H9 (cell line): Measurements from ENCODE around the gene PLCXD1. TPM values are rescaled to one million over a fixed set of nuclear protein-coding genes. Genes with fewer than 3 reads are reported as not detected.

Experiments used
- DNase-seq: peaks from one replicate; pipeline ENCODE4 v3.0.0-alpha.2; 2017
- H2AFZ ChIP-seq: one replicate; pipeline ENCODE4 v1.6.1; 2013; ENCODE audit warnings: mild to moderate bottlenecking, low read length, control low read depth, moderate library complexity
- H2AK5ac ChIP-seq: 2 replicates; pipeline ENCODE4 v1.6.1; 2013; ENCODE audit warnings: low read length, control low read depth, mixed read lengths; ENCODE audit not compliant: insufficient read length
- H2BK120ac ChIP-seq: one replicate; pipeline ENCODE4 v1.6.1; 2013; ENCODE audit warnings: low read depth, mild to moderate bottlenecking, low read length, control low read depth, inconsistent platforms; ENCODE audit not compliant: poor library complexity, severe bottlenecking
- H2BK12ac ChIP-seq: 2 replicates; pipeline ENCODE4 v1.6.1; 2013; ENCODE audit warnings: low read length, control low read depth, mixed read lengths, low read depth; ENCODE audit not compliant: insufficient read length
- H2BK15ac ChIP-seq: 2 replicates; pipeline ENCODE4 v1.6.1; 2013; ENCODE audit warnings: low read depth, low read length, control low read depth
- H2BK20ac ChIP-seq: one replicate; pipeline ENCODE4 v1.6.1; 2013; ENCODE audit warnings: low read depth, mild to moderate bottlenecking, low read length, control low read depth, inconsistent platforms; ENCODE audit not compliant: poor library complexity, severe bottlenecking
- H2BK5ac ChIP-seq: 2 replicates; pipeline ENCODE4 v1.6.1; 2013; ENCODE audit warnings: low read length, control low read depth, mixed read lengths; ENCODE audit not compliant: insufficient read length
- H3K14ac ChIP-seq: 2 replicates; pipeline ENCODE4 v1.6.1; 2013; ENCODE audit warnings: low read length, control low read depth; ENCODE audit not compliant: insufficient read depth
- H3K18ac ChIP-seq: 2 replicates; pipeline ENCODE4 v1.6.1; 2013; ENCODE audit warnings: low read depth, mild to moderate bottlenecking, mixed read lengths, low read length, control low read depth; ENCODE audit not compliant: insufficient read length
- H3K23ac ChIP-seq: 2 replicates; pipeline ENCODE4 v1.6.1; 2013; ENCODE audit warnings: low read length, control low read depth, mixed read lengths, low read depth; ENCODE audit not compliant: insufficient read length
- H3K23me2 ChIP-seq: 2 replicates; pipeline ENCODE4 v1.6.1; 2013; ENCODE audit warnings: low read depth, mild to moderate bottlenecking, mixed read lengths, low read length, control low read depth; ENCODE audit not compliant: insufficient read length, poor library complexity, severe bottlenecking
- H3K27ac ChIP-seq: 2 replicates; pipeline ENCODE4 v1.5.1; 2013; ENCODE audit warnings: low read length, control low read depth, mixed read lengths, low read depth; ENCODE audit not compliant: insufficient read length
- H3K27me3 ChIP-seq: 2 replicates; pipeline ENCODE4 v1.6.1; 2013; ENCODE audit warnings: low read length, control low read depth, inconsistent platforms; ENCODE audit not compliant: insufficient read depth
- H3K4ac ChIP-seq: 2 replicates; pipeline ENCODE4 v1.6.1; 2013; ENCODE audit warnings: low read depth, mild to moderate bottlenecking, control low read depth, inconsistent platforms, low read length, moderate library complexity
- H3K4me1 ChIP-seq: 2 replicates; pipeline ENCODE4 v1.6.1; 2013; ENCODE audit warnings: low read length, control low read depth, inconsistent platforms; ENCODE audit not compliant: insufficient read depth
- H3K4me2 ChIP-seq: 2 replicates; pipeline ENCODE4 v1.6.1; 2013; ENCODE audit warnings: low read length, control low read depth, mixed read lengths; ENCODE audit not compliant: insufficient read length, insufficient read depth
- H3K56ac ChIP-seq: 2 replicates; pipeline ENCODE4 v1.6.1; 2013; ENCODE audit warnings: low read depth, mild to moderate bottlenecking, mixed read lengths, low read length, control low read depth; ENCODE audit not compliant: insufficient read length
- H3K79me1 ChIP-seq: 2 replicates; pipeline ENCODE4 v1.6.1; 2013; ENCODE audit warnings: low read depth, mild to moderate bottlenecking, moderate library complexity, low read length, control low read depth, inconsistent platforms; ENCODE audit not compliant: insufficient read depth, poor library complexity, severe bottlenecking
- H3K79me2 ChIP-seq: 2 replicates; pipeline ENCODE4 v1.6.1; 2013; ENCODE audit warnings: low read length, control low read depth, inconsistent platforms; ENCODE audit not compliant: insufficient read depth
- H3K9ac ChIP-seq: 2 replicates; pipeline ENCODE4 v1.6.1; 2013; ENCODE audit warnings: low read length, control low read depth, mixed read lengths; ENCODE audit not compliant: insufficient read length; ENCODE audit errors: extremely low read depth
- H3K9me3 ChIP-seq: one replicate; pipeline ENCODE4 v1.6.1; 2013; ENCODE audit warnings: low read depth, low read length, inconsistent platforms; ENCODE audit not compliant: control insufficient read depth
- H3T11ph ChIP-seq: one replicate; pipeline ENCODE4 v1.6.1; 2013; ENCODE audit warnings: mild to moderate bottlenecking, low read length, control low read depth, inconsistent platforms
- H4K20me1 ChIP-seq: one replicate; pipeline ENCODE4 v1.6.1; 2013; ENCODE audit not compliant: control insufficient read depth, insufficient read length, insufficient read depth
- H4K5ac ChIP-seq: 2 replicates; pipeline ENCODE4 v1.6.1; 2013; ENCODE audit warnings: low read depth, mild to moderate bottlenecking, mixed read lengths, low read length, control low read depth; ENCODE audit not compliant: insufficient read length
- H4K8ac ChIP-seq: replicated peaks from 2 replicates; pipeline ENCODE4 v1.6.1; 2013; ENCODE audit warnings: low read length, control low read depth, mixed read lengths, low read depth; ENCODE audit not compliant: insufficient read length
- H4K91ac ChIP-seq: 2 replicates; pipeline ENCODE4 v1.6.1; 2013; ENCODE audit warnings: low read depth, mild to moderate bottlenecking, moderate library complexity, mixed read lengths, low read length, control low read depth; ENCODE audit not compliant: insufficient read length
- H3K27ac Mint-ChIP-seq, 3 experiments: 2 replicates in 2 of 3; 3 replicates in 1 of 3; pipeline ENCODE4 v1.8.0; 2020 to 2021; ENCODE audit warnings: mixed read lengths in 3 of 3, mild to moderate bottlenecking in 1 of 3, moderate library complexity in 1 of 3
- H3K27me3 Mint-ChIP-seq: 2 replicates; pipeline ENCODE4 v1.8.0; 2021; ENCODE audit warnings: low read depth, mild to moderate bottlenecking, moderate library complexity, mixed read lengths
- H3K36me3 Mint-ChIP-seq, 3 experiments: 2 replicates in 2 of 3; 3 replicates in 1 of 3; pipeline ENCODE4 v1.8.0; 2020 to 2021; ENCODE audit warnings: low read depth in 3 of 3, mixed read lengths in 3 of 3; ENCODE audit not compliant: insufficient read depth in 1 of 3
- H3K4me1 Mint-ChIP-seq, 2 experiments: 2 replicates each; pipeline ENCODE4 v1.8.0; 2020; ENCODE audit warnings: mixed read lengths in 2 of 2
- H3K4me3 Mint-ChIP-seq, 2 experiments: 2 replicates in 1 of 2; 3 replicates in 1 of 2; pipeline ENCODE4 v1.8.0; 2020 to 2021; ENCODE audit warnings: mild to moderate bottlenecking in 2 of 2, mixed read lengths in 2 of 2, moderate library complexity in 1 of 2
- H3K9me3 Mint-ChIP-seq, 2 experiments: 2 replicates in 1 of 2; 3 replicates in 1 of 2; pipeline ENCODE4 v1.8.0; 2020; ENCODE audit warnings: mild to moderate bottlenecking in 2 of 2, mixed read lengths in 2 of 2, moderate library complexity in 1 of 2
- WGBS: extraction: QIAGEN DNeasy Blood & Tissue Kit; methylation state at CpG from one replicate; pipeline ENCODE4 v1.1.7; 2013; ENCODE audit warnings: missing lambda C conversion rate, low lambda C conversion rate, mixed read lengths; ENCODE audit not compliant: insufficient read length; ENCODE audit errors: extremely low coverage; 5-methylcytosine and 5-hydroxymethylcytosine counted together
- total RNA-seq: library from RNA; stranded (reverse); gene quantifications from 2 replicates; pipeline ENCODE4 v1.2.1, GENCODE V29; 2021
- TF ChIP-seq, protein P1 (sequence below): fragments of 200-600 bp; sonication (generic); conservative IDR thresholded peaks from 3 replicates; pipeline ENCODE4 v1.8.0; 2021; ENCODE audit warnings: antibody characterized with exemption, mild to moderate bottlenecking

The PLCXD1 gene
- total RNA-seq, 1 experiment from 2014 or later: 96.5 TPM

GRCh38 chrX:338836-339400, 57.7 kb downstream of the PLCXD1 start:
- Histone ChIP-seq H3K4me1 (no peaks in the 10 kb centered on the region), H2BK5ac (no peak overlapping the region), H4K91ac (no peak overlapping the region), H3K27me3 (no peaks in the 10 kb centered on the region), H3K23me2 (no peaks in the 10 kb centered on the region), H3K4ac (no peak overlapping the region), H3K56ac (no peak overlapping the region), H4K8ac (no peak overlapping the region), H3K23ac (no peak overlapping the region), H4K5ac (no peak overlapping the region), H3K9me3 (no peaks in the 10 kb centered on the region), H4K20me1 (no peaks in the 10 kb centered on the region), H3K18ac (no peak overlapping the region), H3T11ph (no peak overlapping the region), H3K79me1 (no peaks in the 10 kb centered on the region), H3K14ac (no peak overlapping the region), H2BK12ac (no peak overlapping the region), H3K79me2 (no peaks in the 10 kb centered on the region), H3K9ac (no peak overlapping the region), H2BK120ac (no peak overlapping the region), H2AK5ac (no peak overlapping the region), H2BK20ac (no peak overlapping the region), H3K27ac (no peak overlapping the region), H3K4me2 (no peak overlapping the region), H2AFZ (no peak overlapping the region), H2BK15ac (no peak overlapping the region)
- peaks cover 0 to 2% of the 10 kb centered on the region in 2 experiments; a peak in 1 of 4 replicates for H3K4me1 Mint-ChIP-seq
- peaks cover 3% of the 10 kb centered on the region in 2 experiments; a peak in 3 of 5 replicates for H3K9me3 Mint-ChIP-seq
- H3K36me3 Mint-ChIP-seq: peaks cover 32 to 52% (median 45%) of the 10 kb centered on the region in 3 experiments
- no peak overlapping the region for H3K27ac Mint-ChIP-seq
- no peak for DNase-seq
- no CpG with 5 or more reads among the region's 44 CpGs for WGBS
- TF ChIP-seq, protein P1, sequence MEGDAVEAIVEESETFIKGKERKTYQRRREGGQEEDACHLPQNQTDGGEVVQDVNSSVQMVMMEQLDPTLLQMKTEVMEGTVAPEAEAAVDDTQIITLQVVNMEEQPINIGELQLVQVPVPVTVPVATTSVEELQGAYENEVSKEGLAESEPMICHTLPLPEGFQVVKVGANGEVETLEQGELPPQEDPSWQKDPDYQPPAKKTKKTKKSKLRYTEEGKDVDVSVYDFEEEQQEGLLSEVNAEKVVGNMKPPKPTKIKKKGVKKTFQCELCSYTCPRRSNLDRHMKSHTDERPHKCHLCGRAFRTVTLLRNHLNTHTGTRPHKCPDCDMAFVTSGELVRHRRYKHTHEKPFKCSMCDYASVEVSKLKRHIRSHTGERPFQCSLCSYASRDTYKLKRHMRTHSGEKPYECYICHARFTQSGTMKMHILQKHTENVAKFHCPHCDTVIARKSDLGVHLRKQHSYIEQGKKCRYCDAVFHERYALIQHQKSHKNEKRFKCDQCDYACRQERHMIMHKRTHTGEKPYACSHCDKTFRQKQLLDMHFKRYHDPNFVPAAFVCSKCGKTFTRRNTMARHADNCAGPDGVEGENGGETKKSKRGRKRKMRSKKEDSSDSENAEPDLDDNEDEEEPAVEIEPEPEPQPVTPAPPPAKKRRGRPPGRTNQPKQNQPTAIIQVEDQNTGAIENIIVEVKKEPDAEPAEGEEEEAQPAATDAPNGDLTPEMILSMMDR: peak; percentile 42; the same call in 2 of the 3 replicates
- no peaks in the 10 kb centered on the region for H3K27me3 Mint-ChIP-seq
- no peak overlapping the region for H3K4me3 Mint-ChIP-seq
